Hematopoietic multipotent progenitor cell (in vitro differentiated cells): ENCODE results near the gene ADAMTSL4. TPM values are rescaled to one million over a fixed set of nuclear protein-coding genes. Genes with fewer than 3 reads are reported as not detected.
"Not testable (repeated sequence)": the region's sequence is repeated elsewhere in the genome, so short reads cannot be mapped to it uniquely, and the experiment has no call there.

Experiments
- DNase-seq, 3 donors: peaks; one replicate each; pipeline ENCODE4 v3.0.0-alpha.2; 2011 to 2015; ENCODE audit warnings: low read depth in 2 of 3, low spot score in 2 of 3
- small RNA-seq: library from RNA; depleted of rRNA; stranded (forward); fragments of <200 nt; gene quantifications from one replicate; pipeline ENCODE3, GENCODE V24; 2012
- total RNA-seq: library from RNA; depleted of rRNA; stranded (reverse); fragments of >200 nt; gene quantifications from one replicate; pipeline ENCODE4 v1.2.3, GENCODE V29; 2012

Gene ADAMTSL4
- total RNA-seq, 1 donor = 10.5 TPM

- no peak for DNase-seq
These were observed 30.9 kb downstream of the ADAMTSL4 start for GRCh38 chr1:150579945-150580642.

GRCh38 chr1:150580966-150581365 is 31.8 kb downstream of the ADAMTSL4 start:
- DNase-seq = not testable (repeated sequence)

GRCh38 chr1:150581437-150581836 is 32.2 kb downstream of the ADAMTSL4 start:
- DNase-seq = not testable (repeated sequence)

GRCh38 chr1:150581962-150582361 is 32.8 kb downstream of the ADAMTSL4 start:
- DNase-seq = not testable (repeated sequence)

GRCh38 chr1:150582371-150582770 is 33.2 kb downstream of the ADAMTSL4 start:
- DNase-seq = no peak

GRCh38 chr1:150596095-150596892 is 47.1 kb downstream of the ADAMTSL4 start:
- no peak for DNase-seq

- no peak for DNase-seq
These were observed 47.8 kb downstream of the ADAMTSL4 start for GRCh38 chr1:150596976-150597375.

- not testable (repeated sequence) for DNase-seq
These were observed 49.1 kb downstream of the ADAMTSL4 start for GRCh38 chr1:150598346-150598745.

GRCh38 chr1:150601540-150601939 is 52.3 kb downstream of the ADAMTSL4 start:
- no peak for DNase-seq

- DNase-seq = not testable (repeated sequence)
These were observed 53.2 kb downstream of the ADAMTSL4 start for GRCh38 chr1:150602372-150602771.

- DNase-seq = no peak
These were observed 54.5 kb downstream of the ADAMTSL4 start for GRCh38 chr1:150603711-150604110.

GRCh38 chr1:150604226-150604588 is 55.0 kb downstream of the ADAMTSL4 start:
- DNase-seq = no peak

- DNase-seq = not testable (repeated sequence)
These were observed 56.2 kb downstream of the ADAMTSL4 start for GRCh38 chr1:150605451-150605731.

GRCh38 chr1:150606463-150607142 is 57.4 kb downstream of the ADAMTSL4 start:
- DNase-seq = no peak

GRCh38 chr1:150609732-150610131 is 60.5 kb downstream of the ADAMTSL4 start:
- no peak for DNase-seq

Small RNAs within 50 kb of the gene (small RNA-seq; reads per million reads assigned to genes)
- gene MIR4257 (not detected), gene RF00015 (not detected), gene RF00561 (not detected), gene RN7SL473P (not detected), gene RN7SL600P (not detected)

Other genes with a start within 250 kb of the ADAMTSL4 start
- 24.2 TPM for gene PRPF3, start 227.9 kb upstream of the ADAMTSL4 start, total RNA-seq
- 10.5 TPM for gene RPRD2, start 185.3 kb upstream of the ADAMTSL4 start, total RNA-seq
- 32.3 TPM for gene TARS2, start 62.0 kb upstream of the ADAMTSL4 start, total RNA-seq
- gene ECM1, start 41.3 kb upstream of the ADAMTSL4 start, total RNA-seq = 1.1 TPM
- gene FALEC, start 33.7 kb upstream of the ADAMTSL4 start, total RNA-seq = 0.27 TPM
- 395 TPM for gene MCL1, start 30.2 kb downstream of the ADAMTSL4 start, total RNA-seq
- gene ENSA, start 80.2 kb downstream of the ADAMTSL4 start, total RNA-seq = 83.7 TPM
- 10.0 TPM for gene GOLPH3L, start 147.7 kb downstream of the ADAMTSL4 start, total RNA-seq
- gene HORMAD1, start 171.5 kb downstream of the ADAMTSL4 start, total RNA-seq = under 0.01 TPM
- gene CTSS, start 216.4 kb downstream of the ADAMTSL4 start, total RNA-seq = 66.5 TPM